NCI-H2227 treated with DMSO at 0.1 percent for 48 hours (cell line): ENCODE results near the gene CTTN.
A peak's percentile ranks its signal among the peaks of the same experiment; 100 is the strongest.
"Not testable (repeated sequence)": the region's sequence is repeated elsewhere in the genome, so short reads cannot be mapped to it uniquely, and the experiment has no call there.

ENCODE experiments used
- DNase-seq: peaks from one replicate; lab custom pipeline; 2025; lab: John Stamatoyannopoulos, UW

CTTN gene

GRCh38 chr11:70454197-70454767 is 56.0 kb downstream of the CTTN start:
- no peak for DNase-seq

DNA sequence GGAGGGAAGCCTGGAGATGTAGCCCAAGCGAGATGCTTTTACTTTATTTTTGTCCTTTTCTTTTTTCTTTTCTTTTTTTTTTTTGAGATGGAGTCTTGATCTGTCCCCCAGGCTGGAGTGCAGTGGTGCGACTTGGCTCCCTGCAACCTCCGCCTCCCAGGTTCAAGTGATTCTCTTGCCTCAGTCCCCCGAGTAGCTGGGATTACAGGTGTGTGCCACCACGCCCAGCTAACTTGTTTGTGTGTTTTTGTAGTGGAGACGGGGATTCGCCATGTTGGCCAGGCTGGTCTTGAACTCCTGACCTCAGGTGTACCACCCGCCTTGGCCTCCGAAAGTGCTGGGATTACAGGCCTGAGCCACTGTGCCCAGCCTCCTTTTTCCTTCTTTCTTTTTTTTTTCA is 56.5 kb downstream of the CTTN start:
- DNase-seq, result not testable (repeated sequence)

- DNase-seq, result no peak
Measured at GRCh38 chr11:70455354-70455753, 57.0 kb downstream of the CTTN start.

- no peak for DNase-seq
Measured at GRCh38 chr11:70456921-70457532, 58.7 kb downstream of the CTTN start.

GRCh38 chr11:70458736-70459135 is 60.4 kb downstream of the CTTN start:
- no peak for DNase-seq

- DNase-seq, result no peak
Measured at GRCh38 chr11:70460111-70460510, 61.8 kb downstream of the CTTN start.

GRCh38 chr11:70460964-70461363 is 62.6 kb downstream of the CTTN start:
- DNase-seq, result no peak

- DNase-seq, result no peak
Measured at GRCh38 chr11:70462818-70463477, 64.6 kb downstream of the CTTN start.

DNA sequence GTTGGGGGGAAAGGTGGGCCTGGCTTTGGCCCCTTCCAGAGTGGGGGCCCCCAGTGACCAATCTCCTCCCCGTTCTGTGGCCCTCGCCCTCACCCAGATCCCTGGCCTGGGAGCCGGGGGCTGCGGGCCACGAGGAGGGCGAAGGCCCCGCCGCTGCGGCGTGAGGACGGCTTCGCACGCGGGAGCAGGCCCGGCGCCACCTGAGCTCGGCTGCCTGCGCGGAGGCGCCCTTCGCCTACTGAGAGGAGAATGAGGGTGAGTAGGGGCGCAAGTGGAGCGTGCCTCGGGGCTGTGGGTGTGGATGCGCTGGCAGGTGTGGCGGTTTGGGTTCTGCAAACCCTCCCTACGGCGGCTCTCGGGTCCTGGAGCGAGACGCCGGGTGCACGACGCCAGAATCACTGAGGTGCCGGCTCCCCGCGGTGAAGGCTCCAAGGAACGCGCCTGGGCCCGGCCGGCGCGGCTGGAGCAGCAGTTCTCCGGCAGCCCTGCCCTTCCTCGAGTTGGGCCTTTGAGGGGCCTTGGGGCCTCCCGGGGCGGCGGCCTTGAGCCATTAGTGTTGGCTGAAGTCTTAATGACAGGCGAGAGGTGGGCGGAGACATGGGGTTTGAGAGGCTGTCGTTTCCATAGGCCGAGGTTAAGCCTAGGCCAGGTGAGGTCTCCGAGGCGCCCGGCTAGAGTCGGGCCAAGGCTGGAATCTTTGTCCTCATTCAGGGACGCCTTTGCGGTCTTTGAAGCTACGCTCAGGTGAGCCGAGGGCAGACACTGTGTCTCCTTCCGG is 65.3 kb downstream of the CTTN start:
- DNase-seq, result no peak

- DNase-seq, result no peak
Measured at GRCh38 chr11:70464509-70465361, 66.4 kb downstream of the CTTN start.

DNA sequence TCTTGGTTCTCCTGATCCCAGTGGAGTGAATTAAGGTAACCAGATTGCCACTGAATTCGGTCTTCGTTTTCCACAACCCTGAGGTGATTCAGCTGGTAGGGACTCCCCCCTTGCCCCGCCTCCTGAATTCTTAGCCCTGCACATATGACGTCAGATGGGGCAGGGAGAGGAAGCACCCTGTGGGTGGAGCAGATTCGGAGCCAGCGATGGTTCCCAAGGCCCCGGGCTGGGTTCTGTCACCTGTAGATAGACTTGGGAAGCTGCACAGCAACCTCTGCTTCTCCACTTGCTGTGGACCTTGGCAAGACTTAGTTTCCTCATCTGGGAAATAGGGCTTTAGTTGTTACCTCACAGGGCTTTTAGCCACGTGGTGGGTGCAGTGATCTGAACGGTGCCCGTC is 67.8 kb downstream of the CTTN start:
- no peak for DNase-seq

GRCh38 chr11:70466596-70466995 is 68.3 kb downstream of the CTTN start:
- DNase-seq, result no peak

DNA sequence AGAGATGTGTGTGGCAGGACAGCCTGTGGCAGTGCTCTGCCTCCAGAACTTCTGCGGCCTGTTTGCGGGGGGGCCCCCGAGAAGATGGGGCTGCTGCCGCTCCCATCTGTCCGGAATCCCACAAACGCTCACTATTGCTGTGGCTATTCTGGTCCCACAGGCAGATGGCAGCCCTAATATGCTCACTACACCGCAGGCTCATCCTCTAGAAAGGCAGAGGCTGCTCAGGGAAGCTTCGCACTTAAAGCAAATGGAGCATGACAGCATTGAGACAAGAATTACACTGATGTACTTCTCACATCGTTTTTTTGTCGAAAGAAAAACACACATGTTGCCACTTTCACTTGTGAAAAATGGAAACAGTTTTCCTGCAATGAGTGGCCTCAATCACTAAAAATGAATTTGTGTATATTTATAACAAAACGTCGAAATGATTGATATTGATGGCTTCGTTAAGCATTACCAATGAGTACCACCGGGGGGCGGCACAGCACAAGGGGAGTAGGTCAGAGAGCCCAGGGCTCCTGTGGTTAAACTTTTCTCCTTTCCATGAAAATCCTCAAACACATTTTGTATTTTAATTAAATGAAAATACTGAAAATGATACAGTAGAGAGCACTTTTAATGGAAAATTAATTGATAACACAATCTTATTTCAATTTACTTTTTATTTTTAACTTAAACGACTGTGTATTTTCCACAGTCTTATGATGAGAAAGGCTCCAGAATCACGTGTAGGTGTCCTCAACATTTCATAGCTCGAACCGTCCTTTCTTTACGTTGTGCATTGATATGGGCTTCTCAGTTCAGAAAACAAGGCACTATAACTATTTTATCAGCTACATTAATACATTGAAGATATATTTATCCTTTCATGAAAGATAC is 69.1 kb downstream of the CTTN start:
- DNase-seq, result peak; percentile 35

DNA sequence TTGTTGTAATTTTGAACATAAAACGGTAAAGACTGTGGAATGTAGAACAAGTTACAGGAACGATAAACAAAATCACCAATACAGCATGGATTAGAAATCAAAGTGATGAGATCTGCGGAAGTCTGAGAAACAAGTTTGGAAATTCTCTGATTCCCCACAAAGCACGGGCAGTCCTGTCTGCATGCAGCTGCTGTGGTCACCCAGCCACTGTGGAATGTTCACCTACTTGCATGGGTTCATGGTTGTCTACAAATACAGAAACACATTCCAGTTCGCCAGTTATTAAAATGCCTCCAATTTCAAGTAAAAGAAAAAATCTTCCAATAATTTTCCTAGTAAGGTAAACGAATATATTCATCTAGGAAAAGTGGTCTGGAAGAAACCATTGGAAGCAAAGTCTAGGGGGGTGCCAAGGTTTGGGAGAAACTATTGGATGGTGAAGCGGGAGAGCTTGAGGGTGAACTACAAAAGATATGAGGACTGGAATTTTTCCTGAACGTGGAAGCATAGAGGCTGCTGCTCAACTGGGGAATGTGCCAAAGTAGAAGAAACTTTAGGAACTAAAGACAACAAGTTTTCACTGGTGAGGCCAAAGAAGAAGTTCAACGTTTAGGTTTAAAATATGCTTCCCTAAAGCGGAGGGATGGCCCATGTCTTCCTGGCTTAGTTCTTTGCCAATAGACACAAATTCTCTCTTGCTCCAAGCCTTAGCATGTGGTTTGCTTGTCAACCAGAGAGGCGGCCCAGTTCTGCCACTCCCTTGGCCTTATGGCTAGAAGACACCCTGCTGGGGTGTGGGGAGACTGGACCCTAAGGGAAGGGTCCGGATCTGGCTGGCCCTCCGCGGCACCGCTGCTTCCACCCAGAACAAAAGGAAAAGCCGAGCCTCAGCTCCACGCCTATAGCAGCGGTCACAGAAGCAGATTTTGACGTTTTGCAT is 70.2 kb downstream of the CTTN start:
- DNase-seq, result no peak

- DNase-seq, result no peak
Measured at GRCh38 chr11:70470127-70470526, 71.8 kb downstream of the CTTN start.

GRCh38 chr11:70471254-70471653 is 72.9 kb downstream of the CTTN start:
- peak; percentile 16 for DNase-seq

DNA sequence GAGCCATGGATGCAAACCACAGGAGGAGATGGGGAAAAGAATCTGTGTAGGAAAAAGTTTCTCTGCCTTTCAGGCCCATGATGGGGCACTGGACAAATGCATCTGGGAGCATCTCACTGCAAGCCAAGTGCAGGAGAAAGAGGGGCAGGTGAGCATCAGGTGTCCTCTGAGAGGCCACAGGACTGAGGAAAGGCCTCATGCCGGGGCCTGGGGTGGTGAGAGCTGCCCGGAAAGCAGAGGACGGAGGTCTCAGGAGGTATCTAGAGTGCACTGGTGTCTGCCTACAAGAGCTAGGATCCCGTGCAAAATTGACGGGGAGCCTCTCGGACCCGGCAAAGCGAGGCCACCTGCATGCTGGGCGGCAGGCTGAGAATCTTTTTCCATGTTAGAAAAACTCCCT is 73.9 kb downstream of the CTTN start:
- no peak for DNase-seq

GRCh38 chr11:70473186-70473872 is 75.0 kb downstream of the CTTN start:
- no peak for DNase-seq
